AG20443 (cell line): ENCODE measurements around the gene DPP10.

Source experiments
- DNase-seq: peaks from one replicate; pipeline ENCODE4 v3.0.0; 2012; ENCODE audit warnings: low spot score, mixed read lengths

Gene DPP10

DNA sequence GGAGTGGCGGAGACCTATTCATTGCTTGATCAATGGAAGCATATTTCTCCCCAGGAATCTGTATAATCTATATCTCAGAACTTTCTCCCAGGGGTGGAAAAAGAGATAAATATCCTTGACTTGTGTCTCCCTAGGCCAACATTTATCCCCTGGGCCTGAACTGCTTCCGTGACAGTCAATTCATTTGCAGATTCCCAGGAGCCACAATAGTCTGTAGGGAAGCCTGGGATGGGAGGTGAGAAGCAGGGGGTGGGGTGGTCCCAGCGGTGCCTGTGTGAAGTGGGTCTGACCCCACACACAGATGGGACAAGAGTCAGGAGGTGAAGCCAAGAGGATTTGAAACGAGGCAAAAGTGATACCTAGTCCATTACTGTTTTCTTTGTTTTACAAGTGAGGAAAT lies 166.8 kb downstream of the DPP10 start:
- DNase-seq: no peak

DNA sequence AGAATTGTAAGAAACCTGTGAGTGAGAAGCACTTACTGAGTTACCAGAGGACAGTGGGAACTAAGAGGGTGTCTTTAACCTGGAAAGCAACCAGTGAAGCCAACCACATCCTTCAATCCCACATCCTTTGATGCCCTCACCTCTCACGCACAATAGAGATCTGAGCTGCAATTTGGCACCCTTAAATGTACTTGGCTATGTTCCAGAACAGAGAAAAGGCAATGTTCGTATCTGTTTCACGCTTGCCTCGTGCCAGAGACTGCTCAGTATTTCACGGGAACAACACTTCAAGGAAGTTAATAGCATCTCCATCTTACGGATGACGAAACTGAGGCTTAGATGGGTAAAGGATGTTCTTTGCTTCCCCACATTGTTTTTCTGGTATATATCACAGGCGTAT lies 167.4 kb downstream of the DPP10 start:
- DNase-seq: no peak

- no peak for DNase-seq
These were observed 168.2 kb downstream of the DPP10 start for GRCh38 chr2:114610677-114611076.

GRCh38 chr2:114614592-114614991 lies 172.2 kb downstream of the DPP10 start:
- DNase-seq: no peak

DNA sequence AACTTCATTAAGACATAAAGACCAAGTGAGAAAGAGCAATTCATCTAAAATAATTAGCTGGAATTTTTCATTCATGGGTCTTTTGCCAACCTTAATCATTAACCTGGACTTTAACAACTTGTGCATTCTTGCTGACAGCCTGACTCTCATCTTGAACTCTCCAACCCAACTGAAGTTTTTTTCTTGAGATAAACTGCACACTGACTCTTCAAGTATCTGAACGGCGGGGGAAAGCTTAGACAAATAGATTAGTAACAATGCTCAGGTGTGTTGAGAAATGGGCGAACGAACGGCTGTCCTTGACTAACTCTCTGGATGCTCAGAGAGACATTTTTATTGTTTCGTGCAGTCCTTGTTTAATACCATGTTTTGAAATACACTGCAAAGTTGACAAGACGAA lies 186.0 kb downstream of the DPP10 start:
- DNase-seq: no peak

- DNase-seq: no peak
These were observed 188.7 kb downstream of the DPP10 start for GRCh38 chr2:114631146-114631545.

DNA sequence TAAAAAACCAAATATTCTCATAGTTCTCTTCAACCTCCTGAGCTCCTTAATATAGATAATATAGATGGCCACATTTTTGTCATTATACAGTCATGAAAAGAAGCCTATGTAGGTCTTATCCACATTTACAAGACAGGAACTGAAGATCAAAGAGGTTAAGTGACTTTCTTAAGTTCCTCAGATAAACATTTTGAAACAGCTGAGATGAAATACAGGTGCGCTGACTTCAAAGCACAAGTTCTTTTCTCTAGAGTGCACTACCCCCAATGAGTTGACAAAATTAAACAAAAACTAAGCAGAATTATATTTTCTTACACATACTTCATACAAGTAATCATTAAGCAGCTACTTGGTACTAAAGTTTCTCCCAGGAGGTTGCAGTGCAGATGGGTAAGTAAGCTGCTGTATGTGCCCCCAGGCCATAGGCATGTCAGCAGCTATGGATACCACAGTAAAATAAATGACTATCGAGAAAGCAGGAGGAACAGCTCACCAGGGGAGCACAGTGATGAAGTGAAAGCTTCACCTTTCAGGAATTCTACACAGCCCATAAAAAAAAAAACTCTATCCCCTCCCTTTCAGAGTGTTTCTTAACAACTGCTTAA lies 199.8 kb downstream of the DPP10 start:
- no peak for DNase-seq

GRCh38 chr2:114642988-114643553 lies 200.6 kb downstream of the DPP10 start:
- DNase-seq: no peak

GRCh38 chr2:114651933-114652332 lies 209.5 kb downstream of the DPP10 start:
- no peak for DNase-seq

GRCh38 chr2:114659880-114660279 lies 217.4 kb downstream of the DPP10 start:
- no peak for DNase-seq

DNA sequence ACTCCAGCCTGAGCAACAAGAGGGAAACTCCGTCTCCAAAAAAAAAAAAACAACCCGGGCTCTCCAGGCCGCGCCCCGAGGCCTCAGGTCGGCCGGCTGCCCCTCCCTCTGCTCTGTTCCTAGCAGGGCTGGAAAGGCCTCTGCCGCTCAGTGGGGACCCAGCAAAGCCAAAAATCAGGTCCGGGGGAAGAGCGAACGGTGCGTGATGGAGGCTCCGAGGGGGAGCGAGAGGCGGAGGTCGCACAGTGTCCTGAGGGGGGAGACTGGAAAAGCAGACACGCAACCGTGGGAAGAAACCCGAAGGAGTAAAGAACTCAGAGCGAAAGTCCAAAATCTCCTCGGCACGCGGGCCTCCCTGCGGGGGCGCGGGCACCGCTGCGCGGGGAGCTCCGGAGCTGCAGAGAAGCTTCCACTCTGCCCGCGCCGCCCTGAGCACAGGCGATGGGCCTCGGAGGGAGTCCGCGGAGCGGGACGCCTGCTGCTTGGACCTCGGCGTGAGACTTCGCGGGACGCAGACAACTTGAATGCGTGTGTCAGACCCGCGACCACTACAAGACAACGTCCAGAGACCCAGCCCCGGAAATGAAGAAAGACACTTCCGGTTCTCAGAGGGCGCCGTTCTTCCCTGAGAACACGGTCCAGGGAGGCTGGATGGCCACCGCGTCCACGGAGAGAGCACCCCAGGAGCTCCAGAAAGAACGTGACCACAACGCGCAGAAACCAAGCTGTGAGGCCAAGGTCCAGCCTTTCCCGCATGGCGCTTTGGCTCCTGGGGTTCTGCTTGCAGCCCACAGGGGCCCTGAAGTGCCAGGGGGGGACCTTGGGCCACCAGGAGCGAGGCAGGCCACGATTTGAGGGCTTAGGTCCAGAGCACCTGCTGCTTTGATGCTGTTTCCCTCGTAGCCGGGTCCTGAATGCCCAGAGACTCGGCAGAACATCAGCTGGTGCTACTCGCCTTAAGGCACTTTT lies 219.8 kb downstream of the DPP10 start:
- DNase-seq: peak; percentile 34

DNA sequence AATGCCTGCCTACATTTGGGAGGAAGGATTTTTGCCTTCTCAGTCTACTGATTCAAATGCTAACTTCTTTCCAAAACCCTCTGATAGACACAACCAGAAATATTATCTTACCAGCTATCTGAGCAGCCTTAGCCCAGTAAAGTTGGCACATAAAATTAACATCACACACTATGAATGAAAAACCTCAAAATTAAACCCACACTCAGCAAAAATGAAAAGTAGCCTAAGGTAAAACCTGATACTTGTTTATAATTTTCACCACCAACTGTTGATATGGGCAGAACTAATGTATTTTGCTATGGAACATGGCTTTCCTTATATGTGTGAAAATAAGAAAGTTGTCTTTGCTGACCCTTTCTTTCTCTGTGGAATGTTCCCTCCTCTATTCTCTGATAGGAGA lies 226.0 kb downstream of the DPP10 start:
- no peak for DNase-seq

DNA sequence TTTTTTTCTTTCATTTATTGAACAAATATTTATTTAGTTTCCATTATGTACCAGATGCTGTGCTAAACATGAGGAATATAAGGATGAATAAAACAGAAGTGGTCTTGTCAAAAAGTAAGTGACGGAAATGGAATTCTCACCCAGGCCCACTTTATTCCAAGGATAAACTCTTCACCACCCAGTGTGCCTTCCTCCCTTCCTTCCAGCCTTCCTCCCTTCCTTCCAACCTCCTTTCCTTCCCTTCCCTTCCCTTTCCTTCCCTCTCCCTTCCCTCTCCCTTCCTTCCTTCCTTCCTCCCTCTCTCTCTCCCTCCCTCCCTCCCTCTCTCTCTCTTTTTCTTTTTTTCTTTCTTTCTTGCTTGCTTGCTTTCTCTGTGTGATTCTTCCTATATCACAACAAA lies 240.8 kb downstream of the DPP10 start:
- no peak for DNase-seq

- no peak for DNase-seq
These were observed 242.0 kb downstream of the DPP10 start for GRCh38 chr2:114684403-114684802.

DNA sequence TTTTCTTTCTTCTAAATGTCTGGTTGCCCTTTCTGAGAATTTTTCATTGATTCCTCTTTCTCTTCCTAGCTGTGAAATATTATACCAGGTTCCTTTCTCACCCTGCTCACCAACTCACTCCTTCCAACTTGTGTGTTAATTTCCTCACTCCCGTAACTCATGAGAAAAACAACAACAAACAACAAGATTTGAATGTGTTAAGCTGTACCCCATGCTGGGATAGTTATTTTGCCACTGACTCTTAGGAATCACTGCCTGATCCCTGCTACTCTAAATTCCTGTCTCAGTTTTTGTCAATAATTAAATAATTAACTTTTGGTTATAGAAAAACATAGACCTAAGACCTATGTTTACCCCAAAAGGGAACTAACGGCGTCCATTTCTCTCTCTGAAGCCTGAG lies 242.7 kb downstream of the DPP10 start:
- DNase-seq: no peak

DNA sequence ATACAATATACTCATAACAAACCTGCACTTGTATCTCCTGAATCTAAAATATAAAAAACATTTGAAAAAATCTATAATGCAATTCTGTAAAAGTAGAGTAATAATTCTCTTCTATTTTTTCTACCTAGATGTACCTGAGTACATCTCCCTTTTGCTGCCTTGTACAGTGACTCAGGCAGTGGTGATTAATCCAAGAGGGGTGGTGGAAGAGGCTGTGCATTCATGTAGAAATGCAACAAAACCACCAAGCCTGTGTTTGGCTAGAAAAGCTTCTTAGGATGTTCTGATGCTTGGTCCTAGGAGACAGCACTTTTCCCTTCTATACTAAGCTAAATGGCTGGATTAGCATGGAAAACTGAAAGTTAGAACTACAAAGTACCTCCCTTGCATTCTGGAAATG lies 245.8 kb downstream of the DPP10 start:
- no peak for DNase-seq

GRCh38 chr2:114698520-114698919 lies 256.1 kb downstream of the DPP10 start:
- DNase-seq: no peak

GRCh38 chr2:114699423-114699944 lies 257.0 kb downstream of the DPP10 start:
- no peak for DNase-seq

- no peak for DNase-seq
These were observed 258.0 kb downstream of the DPP10 start for GRCh38 chr2:114700440-114700839.

DNA sequence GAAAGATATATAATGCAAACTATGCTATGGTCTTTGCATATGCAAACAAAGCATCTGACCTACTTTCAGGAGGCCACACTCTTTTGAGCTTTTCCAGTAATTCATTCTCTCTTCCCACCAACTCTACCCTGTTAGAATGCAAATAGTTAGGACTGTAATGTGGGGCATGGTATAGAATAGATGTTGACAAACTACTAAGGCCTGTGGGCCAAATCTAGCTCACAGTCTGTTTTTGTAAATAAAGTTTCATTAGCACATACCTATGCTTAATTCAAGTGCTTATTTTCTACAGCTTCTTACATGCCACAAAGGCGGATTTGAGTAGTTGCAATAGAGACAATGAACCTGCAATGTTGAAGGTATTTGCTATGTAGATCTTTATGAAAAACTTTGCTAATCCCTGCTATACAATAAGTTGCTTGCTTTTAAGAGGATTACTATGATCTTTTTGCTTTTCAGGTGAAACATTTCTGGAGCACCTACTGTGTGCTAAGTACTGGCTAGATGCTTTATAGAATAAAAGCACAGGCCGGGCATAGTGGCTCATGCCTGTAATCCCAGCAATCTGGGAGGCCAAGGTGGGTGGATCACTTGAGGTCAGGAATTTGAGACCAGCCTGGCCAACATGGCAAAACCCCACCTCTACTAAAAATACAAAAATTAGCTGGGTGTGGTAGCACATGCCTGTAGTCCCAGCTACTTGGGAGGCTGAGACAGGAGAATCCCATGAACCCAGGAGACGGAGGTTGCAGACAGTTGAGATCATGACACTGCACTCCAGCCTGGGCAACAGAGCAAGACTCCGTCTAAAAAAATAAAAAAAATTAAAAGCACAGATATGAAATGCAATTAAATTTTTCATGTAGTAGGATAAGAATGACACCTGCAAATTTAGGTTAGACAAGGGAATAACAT lies 267.8 kb downstream of the DPP10 start:
- no peak for DNase-seq

- no peak for DNase-seq
These were observed 271.9 kb downstream of the DPP10 start for GRCh38 chr2:114714313-114714712.

DNA sequence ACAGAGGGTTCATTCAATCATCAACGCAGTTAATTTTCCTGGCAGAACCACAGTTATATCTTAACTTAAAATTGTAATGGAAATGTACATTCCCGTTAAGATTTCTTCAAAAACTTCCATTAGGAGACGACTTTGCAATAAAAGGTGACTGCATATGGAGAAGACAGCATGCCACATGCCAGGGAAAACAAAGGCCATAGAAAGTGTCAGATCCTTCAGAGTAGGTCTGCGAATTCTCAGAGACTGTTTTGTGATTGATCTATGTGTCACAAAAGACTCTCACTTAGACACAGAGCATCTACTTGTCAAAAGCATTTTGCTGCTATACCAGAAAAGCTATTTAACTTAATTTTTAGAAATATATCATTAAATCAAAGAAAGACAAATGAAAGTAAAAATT lies 274.6 kb downstream of the DPP10 start:
- no peak for DNase-seq
